Choroid plexus epithelial cell (primary cell): ENCODE measurements around the gene NRXN2.
"Not testable (repeated sequence)": the region's sequence is repeated elsewhere in the genome, so short reads cannot be mapped to it uniquely, and the experiment has no call there.

ENCODE experiments used
- DNase-seq: peaks from one replicate; pipeline ENCODE4 v3.0.0-alpha.2; 2010; ENCODE audit warnings: low read depth
- H3K4me3 ChIP-seq: 2 replicates; pipeline ENCODE4 v1.5.1; 2011; ENCODE audit warnings: low read depth, mild to moderate bottlenecking, control low read depth, low read length, moderate library complexity
- CTCF ChIP-seq: conservative IDR thresholded peaks from 2 replicates; pipeline ENCODE4 v1.5.1; 2011; ENCODE audit warnings: low read depth, mild to moderate bottlenecking, control low read depth, inconsistent platforms, low read length, moderate library complexity

The NRXN2 gene

GRCh38 chr11:64711138-64711955 is 11.7 kb downstream of the NRXN2 start:
- no peak for DNase-seq
- H3K4me3 ChIP-seq, result no peak overlapping the region
- TF ChIP-seq CTCF, result no peak

- TF ChIP-seq CTCF, result no peak
- DNase-seq, result peak; percentile 35
- no peak overlapping the region for H3K4me3 ChIP-seq
Observed at GRCh38 chr11:64710418-64711137, 12.4 kb downstream of the NRXN2 start.

GRCh38 chr11:64705501-64705900 is 17.5 kb downstream of the NRXN2 start:
- TF ChIP-seq CTCF, result no peak
- H3K4me3 ChIP-seq, result no peak overlapping the region
- no peak for DNase-seq

- no peak for TF ChIP-seq CTCF
- no peak for DNase-seq
- H3K4me3 ChIP-seq, result no peak overlapping the region
Observed at GRCh38 chr11:64703048-64703447, 19.9 kb downstream of the NRXN2 start.

- H3K4me3 ChIP-seq, DNase-seq: not testable (repeated sequence)
Observed at GRCh38 chr11:64701956-64702355, 21.0 kb downstream of the NRXN2 start.

- no peak for DNase-seq
- no peak for TF ChIP-seq CTCF
- no peak overlapping the region for H3K4me3 ChIP-seq
Observed at GRCh38 chr11:64698427-64698826, 24.6 kb downstream of the NRXN2 start.

- no peak for TF ChIP-seq CTCF
- H3K4me3 ChIP-seq, result no peak overlapping the region
- DNase-seq, result no peak
Observed at GRCh38 chr11:64697663-64698375, 25.2 kb downstream of the NRXN2 start.
